ENCODE results near the gene MED10. TPM values are rescaled to one million over a fixed set of nuclear protein-coding genes. Genes with fewer than 3 reads are reported as not detected.

MED10 gene
- total RNA-seq, 2 donors from 2014 or later: 19.7 to 45.3 TPM

- 26% methylated on average over 2 of the region's 2 CpGs for WGBS
Observed at GRCh38 chr5:6392561-6392960, 14.2 kb upstream of the MED10 start.

DNA sequence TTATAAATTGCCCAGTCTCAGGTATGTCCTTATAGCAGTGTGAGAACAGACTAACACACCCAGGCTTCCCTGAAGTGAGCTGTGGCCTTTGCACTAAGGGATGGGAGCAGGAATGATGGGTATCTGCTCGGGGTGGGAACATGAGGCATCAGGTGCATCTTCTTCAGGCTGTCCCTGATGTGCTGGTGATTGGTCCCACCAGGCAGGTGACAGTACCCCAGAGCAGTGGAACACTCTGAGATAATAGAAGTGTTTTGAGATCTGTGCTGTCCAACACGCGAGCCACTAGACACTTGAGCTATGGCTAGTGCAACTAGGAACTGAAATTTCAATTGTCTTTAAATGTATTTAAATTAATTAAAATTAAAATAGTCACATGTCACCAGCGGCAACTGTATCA is 12.8 kb upstream of the MED10 start:
- Histone ChIP-seq H3K27ac (no peak overlapping the region), H3K9me3 (no peaks in the 10 kb centered on the region), H3K4me3 (no peak overlapping the region), H3K27me3 (replicated peaks; ENCODE audit: insufficient read depth) (no peaks in the 10 kb centered on the region), H3K36me3 (no peaks in the 10 kb centered on the region), H3K4me1 (replicated peaks) (no peaks in the 10 kb centered on the region)
- no peak for DNase-seq (ENCODE audit: low spot score)
- TF ChIP-seq POLR2A (IDR thresholded peaks at IDR 0.05): no peak
- TF ChIP-seq, protein P1, sequence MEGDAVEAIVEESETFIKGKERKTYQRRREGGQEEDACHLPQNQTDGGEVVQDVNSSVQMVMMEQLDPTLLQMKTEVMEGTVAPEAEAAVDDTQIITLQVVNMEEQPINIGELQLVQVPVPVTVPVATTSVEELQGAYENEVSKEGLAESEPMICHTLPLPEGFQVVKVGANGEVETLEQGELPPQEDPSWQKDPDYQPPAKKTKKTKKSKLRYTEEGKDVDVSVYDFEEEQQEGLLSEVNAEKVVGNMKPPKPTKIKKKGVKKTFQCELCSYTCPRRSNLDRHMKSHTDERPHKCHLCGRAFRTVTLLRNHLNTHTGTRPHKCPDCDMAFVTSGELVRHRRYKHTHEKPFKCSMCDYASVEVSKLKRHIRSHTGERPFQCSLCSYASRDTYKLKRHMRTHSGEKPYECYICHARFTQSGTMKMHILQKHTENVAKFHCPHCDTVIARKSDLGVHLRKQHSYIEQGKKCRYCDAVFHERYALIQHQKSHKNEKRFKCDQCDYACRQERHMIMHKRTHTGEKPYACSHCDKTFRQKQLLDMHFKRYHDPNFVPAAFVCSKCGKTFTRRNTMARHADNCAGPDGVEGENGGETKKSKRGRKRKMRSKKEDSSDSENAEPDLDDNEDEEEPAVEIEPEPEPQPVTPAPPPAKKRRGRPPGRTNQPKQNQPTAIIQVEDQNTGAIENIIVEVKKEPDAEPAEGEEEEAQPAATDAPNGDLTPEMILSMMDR (IDR thresholded peaks at IDR 0.05): no peak
- no peak for TF ChIP-seq POLR2AphosphoS5 (IDR thresholded peaks at IDR 0.05)
- WGBS: 94% methylated on average over 4 of the region's 4 CpGs
- intact Hi-C loops (cut with DNase I): no loop called here

More at GRCh38 chr5:6392561-6392960, 14.2 kb upstream of the MED10 start:
- Histone ChIP-seq H3K27ac (no peak overlapping the region), H3K36me3 (no peaks in the 10 kb centered on the region), H3K4me1 (replicated peaks) (no peaks in the 10 kb centered on the region), H3K4me3 (no peak overlapping the region), H3K9me3 (no peaks in the 10 kb centered on the region), H3K27me3 (replicated peaks; ENCODE audit: insufficient read depth) (no peaks in the 10 kb centered on the region)
- DNase-seq (ENCODE audit: low spot score): no peak
- TF ChIP-seq POLR2A (IDR thresholded peaks at IDR 0.05): no peak
- TF ChIP-seq, protein P1 (IDR thresholded peaks at IDR 0.05): no peak
- no peak for TF ChIP-seq POLR2AphosphoS5 (IDR thresholded peaks at IDR 0.05)
- intact Hi-C loops (cut with DNase I): no loop called here

DNA sequence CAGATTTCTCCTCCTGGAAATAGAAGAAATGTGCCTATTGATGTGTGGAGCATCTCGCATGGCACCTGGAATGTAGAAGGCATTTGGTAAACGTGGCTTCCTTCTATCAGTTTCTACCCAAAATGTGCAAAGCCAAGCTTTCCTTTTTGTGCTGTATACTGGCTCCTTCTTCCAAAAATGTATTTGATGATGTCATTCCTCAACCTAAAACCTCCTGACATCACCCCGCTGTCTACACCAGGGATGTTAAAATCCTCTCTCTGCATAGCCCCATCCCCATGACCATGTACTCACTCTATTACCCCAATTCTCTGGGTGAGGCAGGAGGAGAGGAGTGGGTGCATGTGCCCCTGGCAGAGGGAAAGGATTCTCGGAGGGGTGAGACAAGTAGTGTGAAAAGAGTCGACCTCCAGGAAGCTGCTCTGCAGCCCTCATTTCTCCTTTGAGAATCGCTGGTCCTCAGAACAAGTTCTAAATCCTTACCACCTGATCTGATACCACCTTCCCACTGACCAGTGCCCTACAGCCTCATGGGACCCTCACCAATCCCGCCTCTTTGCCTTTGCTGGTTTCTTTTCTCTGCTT is 11.7 kb upstream of the MED10 start:
- DNase-seq (ENCODE audit: low spot score): no peak
- no peak overlapping the region for H3K4me3 ChIP-seq
- no peaks in the 10 kb centered on the region for H3K36me3 ChIP-seq
- no peak overlapping the region for H3K27ac ChIP-seq
- H3K9me3 ChIP-seq: no peaks in the 10 kb centered on the region
- no peaks in the 10 kb centered on the region for H3K27me3 ChIP-seq (replicated peaks; ENCODE audit: insufficient read depth)
- no peak for TF ChIP-seq POLR2A (IDR thresholded peaks at IDR 0.05)
- no peak for TF ChIP-seq POLR2AphosphoS5 (IDR thresholded peaks at IDR 0.05)
- TF ChIP-seq, protein P1 (IDR thresholded peaks at IDR 0.05): no peak
- WGBS: 88% methylated on average over 7 of the region's 7 CpGs
- intact Hi-C loops (cut with DNase I): no loop called here
- H3K4me1 ChIP-seq (replicated peaks): no peaks in the 10 kb centered on the region

- intact Hi-C loops (cut with DNase I): no loop called here
- TF ChIP-seq, protein P1 (IDR thresholded peaks at IDR 0.05): no peak
- Histone ChIP-seq H3K27ac (no peak overlapping the region), H3K9me3 (no peaks in the 10 kb centered on the region), H3K4me1 (replicated peaks) (no peaks in the 10 kb centered on the region), H3K27me3 (replicated peaks; ENCODE audit: insufficient read depth) (no peaks in the 10 kb centered on the region), H3K4me3 (no peak overlapping the region), H3K36me3 (no peaks in the 10 kb centered on the region)
- WGBS: 78% methylated on average over 5 of the region's 5 CpGs
- no peak for DNase-seq (ENCODE audit: low spot score)
Observed at GRCh38 chr5:6389397-6389796, 11.1 kb upstream of the MED10 start.

DNA sequence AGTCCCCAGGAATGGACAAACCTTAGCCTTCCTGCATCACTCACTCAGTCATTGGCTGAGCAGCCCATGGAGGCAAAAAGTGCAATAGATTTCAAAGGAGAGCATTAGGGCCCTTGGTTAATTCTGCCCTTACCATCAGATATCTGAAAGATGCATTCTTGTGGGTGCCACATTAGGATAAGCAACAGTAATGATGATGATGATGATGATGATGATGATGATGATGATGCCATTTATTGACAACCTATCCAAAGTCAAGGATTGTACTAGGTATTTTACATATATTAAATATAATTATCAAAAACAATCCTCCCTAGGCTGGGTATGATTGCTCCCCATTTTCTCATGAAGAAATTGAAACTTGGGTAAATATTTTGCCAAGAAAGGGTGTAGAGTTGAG is 9.6 kb upstream of the MED10 start:
- Histone ChIP-seq H3K27me3 (replicated peaks; ENCODE audit: insufficient read depth) (no peaks in the 10 kb centered on the region), H3K36me3 (no peaks in the 10 kb centered on the region), H3K4me3 (no peak overlapping the region), H3K27ac (no peak overlapping the region), H3K9me3 (no peaks in the 10 kb centered on the region), H3K4me1 (replicated peaks) (no peaks in the 10 kb centered on the region)
- TF ChIP-seq POLR2A (IDR thresholded peaks at IDR 0.05): no peak
- TF ChIP-seq POLR2AphosphoS5 (IDR thresholded peaks at IDR 0.05): no peak
- TF ChIP-seq, protein P1 (IDR thresholded peaks at IDR 0.05): no peak
- DNase-seq (ENCODE audit: low spot score): no peak
- intact Hi-C loops (cut with DNase I): no loop called here
